K562 (cell line): Measurements from ENCODE around the gene TIGD7.

ENCODE experiments used
- ETS1 ChIP-seq: conservative IDR thresholded peaks from 2 replicates; pipeline ENCODE4 v1.6.1; 2011; ENCODE audit warnings: low read depth, mild to moderate bottlenecking, low read length; ENCODE audit not compliant: control insufficient read depth
- STAG1 ChIP-seq: sonication (generic); formaldehyde crosslinking; IDR thresholded peaks from 2 replicates; pipeline ENCODE4 v1.5.0; 2020; ENCODE audit warnings: missing genetic modification reagents, borderline replicate concordance

DNA sequence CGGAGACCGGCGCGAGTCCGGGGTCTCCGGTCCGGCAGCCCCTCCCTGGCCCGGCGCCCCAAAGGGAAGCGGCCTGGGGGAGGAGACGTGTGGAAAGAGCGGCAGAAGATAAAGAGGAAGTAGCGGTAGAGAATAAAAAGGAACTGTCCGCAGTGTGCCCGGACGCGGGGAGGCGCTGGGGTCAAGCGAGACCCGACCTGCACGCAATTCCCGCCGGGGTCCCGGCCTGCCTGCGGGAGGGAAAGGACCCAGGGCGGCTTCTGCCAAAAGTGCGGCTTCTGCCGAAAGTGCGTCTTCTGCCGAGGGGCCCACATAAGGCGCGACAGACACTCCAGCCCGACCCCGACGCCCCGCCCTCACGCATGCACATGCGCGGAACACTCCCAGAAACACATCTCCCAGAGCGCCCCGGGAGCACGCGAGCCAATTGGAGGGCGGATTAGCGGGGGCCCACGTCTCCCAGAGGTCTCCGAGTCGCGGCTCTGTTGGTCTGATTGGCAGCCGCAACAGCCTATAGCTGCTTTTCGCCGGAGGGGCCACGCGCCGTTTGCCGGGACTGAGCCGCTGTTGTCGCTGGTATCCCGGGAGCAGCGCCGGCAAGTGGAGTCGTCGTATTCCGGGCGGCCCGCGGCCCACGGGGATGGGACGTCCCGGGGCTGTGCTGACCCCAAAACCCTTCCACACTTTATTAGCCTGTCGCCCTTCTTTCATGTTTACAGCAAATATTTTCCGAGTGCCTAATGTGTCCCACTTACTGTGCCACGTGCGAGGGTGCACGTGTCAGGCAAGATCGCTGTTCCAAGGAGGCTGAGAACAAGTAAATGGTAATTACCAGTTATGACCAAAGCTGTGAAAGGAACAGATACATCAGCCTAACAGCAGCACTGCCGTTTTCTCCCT, 40.8 kb downstream of the TIGD7 start:
- TF ChIP-seq ETS1 (peak; percentile 72; the same call in 1 of the 2 replicates), STAG1 (peak; percentile 46; the same call in 1 of the 2 replicates)
